Activated B cell treated with CpG ODN at 0.5 μM for 24 hours (primary cell): ENCODE data around the gene PRR11. TPM values are rescaled to one million over a fixed set of nuclear protein-coding genes. Genes with fewer than 3 reads are reported as not detected.

Experiments
- ATAC-seq: fragments of 200-7000 bp; cut with Tn5 transposase; one replicate; pipeline ENCODE4 v1.10.0; 2021; ENCODE audit warnings: low read depth, mild to moderate bottlenecking, moderate library complexity
- CTCF ChIA-PET: fragments of 350-600 bp; sonication (Branson Sonifier 250); formaldehyde crosslinking; loops from one replicate; lab custom pipeline; 2021; ENCODE audit warnings: antibody characterized with exemption; lab: Charles Lee
- POLR2A ChIA-PET: fragments of 350-600 bp; sonication (Branson Sonifier 250); formaldehyde crosslinking; loops from one replicate; lab custom pipeline; 2021; ENCODE audit warnings: antibody characterized with exemption; lab: Charles Lee
- DNase-seq: peaks from one replicate; pipeline ENCODE4 v3.0.0; 2022
- H3K27ac Mint-ChIP-seq: one replicate; pipeline ENCODE4 v1.8.0; 2020; ENCODE audit warnings: mixed read lengths
- H3K27me3 Mint-ChIP-seq: one replicate; pipeline ENCODE4 v1.8.0; 2021; ENCODE audit warnings: mixed read lengths
- H3K36me3 Mint-ChIP-seq: one replicate; pipeline ENCODE4 v1.8.0; 2021; ENCODE audit warnings: low read depth, mixed read lengths
- H3K4me1 Mint-ChIP-seq: one replicate; pipeline ENCODE4 v1.8.0; 2021; ENCODE audit warnings: mixed read lengths
- H3K4me3 Mint-ChIP-seq: one replicate; pipeline ENCODE4 v1.8.0; 2020; ENCODE audit warnings: mild to moderate bottlenecking, mixed read lengths
- H3K9me3 Mint-ChIP-seq: one replicate; pipeline ENCODE4 v1.8.0; 2020; ENCODE audit warnings: mixed read lengths
- intact Hi-C: fragments of 100-400 bp; cut with micrococcal nuclease; formaldehyde crosslinking; loops from one replicate; pipeline ENCODE4 v1.15.1; 2024
- total RNA-seq: library from RNA; stranded (reverse); gene quantifications from 2 replicates; pipeline ENCODE4 v1.2.3, GENCODE V29; 2022
- TF ChIP-seq, protein P1 (sequence below): fragments of 200-600 bp; IDR thresholded peaks from one replicate; pipeline ENCODE4 v1.8.0; 2022; ENCODE audit warnings: antibody characterized with exemption, mild to moderate bottlenecking

The PRR11 gene
- total RNA-seq, 1 donor from 2014 or later, result 4.8 TPM

DNA sequence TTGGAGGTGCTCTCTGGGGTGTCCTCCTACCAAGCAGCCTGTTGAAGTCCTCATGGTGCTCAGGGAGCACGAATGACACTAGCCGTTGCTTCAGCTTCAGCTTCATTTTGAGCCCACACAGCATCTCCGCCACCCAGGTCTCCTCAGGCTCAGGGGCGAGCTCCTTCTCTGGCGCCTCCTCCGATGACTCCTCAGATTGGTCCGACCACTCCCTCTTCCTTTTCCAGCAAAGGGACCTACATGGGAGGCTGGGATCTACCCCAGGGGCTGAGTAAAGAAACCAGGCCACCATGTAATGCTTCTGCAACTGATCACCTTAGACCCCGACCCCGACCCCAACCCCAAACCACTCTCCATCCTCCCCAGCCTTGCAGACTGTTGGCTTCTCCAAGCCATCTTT is 25.9 kb downstream of the PRR11 start:
- intact Hi-C loops, result no loop called here
- H3K4me3 Mint-ChIP-seq, result no peak overlapping the region
- H3K9me3 Mint-ChIP-seq, result no peaks in the 10 kb centered on the region
- H3K27ac Mint-ChIP-seq, result no peak overlapping the region
- no peak for DNase-seq
- ChIA-PET POLR2A (no interaction called here), CTCF (no interaction called here)
- ATAC-seq, result no peak
- TF ChIP-seq, protein P1, sequence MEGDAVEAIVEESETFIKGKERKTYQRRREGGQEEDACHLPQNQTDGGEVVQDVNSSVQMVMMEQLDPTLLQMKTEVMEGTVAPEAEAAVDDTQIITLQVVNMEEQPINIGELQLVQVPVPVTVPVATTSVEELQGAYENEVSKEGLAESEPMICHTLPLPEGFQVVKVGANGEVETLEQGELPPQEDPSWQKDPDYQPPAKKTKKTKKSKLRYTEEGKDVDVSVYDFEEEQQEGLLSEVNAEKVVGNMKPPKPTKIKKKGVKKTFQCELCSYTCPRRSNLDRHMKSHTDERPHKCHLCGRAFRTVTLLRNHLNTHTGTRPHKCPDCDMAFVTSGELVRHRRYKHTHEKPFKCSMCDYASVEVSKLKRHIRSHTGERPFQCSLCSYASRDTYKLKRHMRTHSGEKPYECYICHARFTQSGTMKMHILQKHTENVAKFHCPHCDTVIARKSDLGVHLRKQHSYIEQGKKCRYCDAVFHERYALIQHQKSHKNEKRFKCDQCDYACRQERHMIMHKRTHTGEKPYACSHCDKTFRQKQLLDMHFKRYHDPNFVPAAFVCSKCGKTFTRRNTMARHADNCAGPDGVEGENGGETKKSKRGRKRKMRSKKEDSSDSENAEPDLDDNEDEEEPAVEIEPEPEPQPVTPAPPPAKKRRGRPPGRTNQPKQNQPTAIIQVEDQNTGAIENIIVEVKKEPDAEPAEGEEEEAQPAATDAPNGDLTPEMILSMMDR, result no peak
- peaks cover 16% of the 10 kb centered on the region for H3K4me1 Mint-ChIP-seq
- H3K36me3 Mint-ChIP-seq, result no peaks in the 10 kb centered on the region
- H3K27me3 Mint-ChIP-seq, result no peaks in the 10 kb centered on the region

DNA sequence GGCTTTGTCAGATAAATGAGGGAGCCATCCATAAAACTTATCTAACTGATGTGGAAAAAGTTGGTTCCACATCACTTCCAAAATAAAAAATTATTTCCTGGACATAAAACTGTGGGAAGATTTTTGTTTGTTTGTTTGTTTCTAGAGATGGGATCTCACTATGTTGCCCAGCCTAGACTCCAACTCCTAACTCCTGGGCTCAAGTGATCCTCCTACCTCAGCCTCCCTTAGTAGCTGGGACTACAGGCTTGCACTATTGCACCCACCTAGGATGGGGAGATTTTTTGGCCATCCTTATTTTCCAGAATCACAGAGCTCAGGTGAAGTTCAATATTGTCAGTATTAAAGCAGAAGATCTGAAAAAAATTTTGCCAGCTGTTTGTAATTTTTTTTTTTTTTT is 30.5 kb downstream of the PRR11 start:
- no peaks in the 10 kb centered on the region for H3K27me3 Mint-ChIP-seq
- TF ChIP-seq, protein P1, result no peak
- DNase-seq, result no peak
- ATAC-seq, result no peak
- no peak overlapping the region for H3K4me3 Mint-ChIP-seq
- peaks cover 28% of the 10 kb centered on the region for H3K4me1 Mint-ChIP-seq
- H3K36me3 Mint-ChIP-seq, result no peaks in the 10 kb centered on the region
- ChIA-PET POLR2A (interaction anchor here (0.6 to 0.7 kb wide), 2 partner anchors 24 to 660 kb away, joined by 3 to 4 read pairs; partner anchors contain the start of gene SMG8), CTCF (no interaction called here)
- no peaks in the 10 kb centered on the region for H3K9me3 Mint-ChIP-seq
- intact Hi-C loops, result no loop called here
- H3K27ac Mint-ChIP-seq, result no peak overlapping the region

DNA sequence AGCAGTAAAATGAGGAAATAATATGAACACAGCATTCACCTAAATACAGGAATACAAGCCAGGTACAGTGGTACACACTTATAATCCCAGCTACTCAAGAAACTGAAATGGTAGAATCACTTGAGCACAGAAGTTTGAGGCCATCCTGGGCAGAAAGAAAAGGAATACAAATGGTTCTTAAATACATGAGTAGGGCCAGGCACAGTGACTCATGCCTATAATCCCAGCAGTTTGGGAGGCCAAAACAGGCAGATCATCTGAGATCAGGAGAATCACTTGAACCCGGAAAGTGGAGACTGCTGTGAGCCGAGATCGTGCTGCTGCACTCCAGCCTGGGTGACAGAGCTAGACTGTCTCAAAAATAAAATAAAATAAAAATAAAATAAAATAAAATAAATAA is 31.3 kb downstream of the PRR11 start:
- Mint-ChIP-seq H3K27me3 (no peaks in the 10 kb centered on the region), H3K9me3 (no peaks in the 10 kb centered on the region), H3K4me1 (peaks cover 28% of the 10 kb centered on the region), H3K36me3 (no peaks in the 10 kb centered on the region), H3K27ac (no peak overlapping the region), H3K4me3 (no peak overlapping the region)
- no peak for DNase-seq
- ATAC-seq, result no peak
- intact Hi-C loops, result no loop called here
- TF ChIP-seq, protein P1, result no peak
- POLR2A ChIA-PET, result no interaction called here
- CTCF ChIA-PET, result no interaction called here

DNA sequence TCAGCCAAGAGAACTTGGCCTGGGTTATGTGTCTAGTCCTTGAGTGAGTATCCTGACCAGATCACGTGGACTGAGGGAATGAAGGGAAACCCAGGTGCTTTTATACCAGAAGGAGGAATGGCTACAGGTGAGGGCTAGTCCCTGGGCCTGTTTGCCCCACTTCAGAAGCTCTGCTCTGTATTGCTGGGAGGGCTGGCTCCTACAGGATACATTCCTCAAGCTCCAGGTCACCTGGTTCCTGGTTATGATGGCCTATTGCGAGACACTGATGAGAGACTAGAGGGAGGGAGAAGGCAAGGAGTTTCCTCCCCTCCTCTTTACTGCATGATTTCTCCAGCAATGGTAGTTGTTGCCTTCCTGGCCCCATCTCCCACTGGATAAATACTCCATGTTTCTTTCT is 35.3 kb downstream of the PRR11 start:
- Mint-ChIP-seq H3K4me1 (peaks cover 18% of the 10 kb centered on the region), H3K27ac (no peak overlapping the region)
- no peak for ATAC-seq

DNA sequence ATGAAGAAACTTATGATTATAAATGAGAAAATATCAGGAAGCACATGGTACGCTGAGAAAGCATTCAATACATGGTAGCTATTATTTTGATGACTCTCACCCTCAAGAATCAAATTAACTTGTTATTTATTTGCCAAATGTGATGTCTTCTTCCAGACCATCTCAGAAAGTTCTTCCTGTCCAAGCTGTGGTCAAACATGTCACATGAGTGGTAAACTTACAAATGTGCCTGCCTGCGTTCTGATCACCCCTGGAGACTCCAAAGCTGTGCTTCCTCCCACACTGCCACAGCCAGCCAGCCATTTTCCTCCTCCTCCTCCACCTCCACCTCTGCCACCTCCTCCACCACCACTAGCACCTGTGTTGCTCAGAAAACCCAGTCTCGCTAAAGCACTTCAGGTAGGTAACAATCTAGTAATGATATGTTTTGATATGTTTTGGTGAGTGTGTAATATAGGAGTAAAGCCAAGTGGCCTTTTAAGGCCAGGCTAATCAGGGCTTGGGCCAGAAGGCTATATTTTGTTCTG is 37.9 kb downstream of the PRR11 start:
- H3K4me1 Mint-ChIP-seq, result no peaks in the 10 kb centered on the region
- intact Hi-C loops, result no loop called here
- no peaks in the 10 kb centered on the region for H3K9me3 Mint-ChIP-seq
- DNase-seq (no peak), ATAC-seq (no peak)
- TF ChIP-seq, protein P1, result no peak
- H3K4me3 Mint-ChIP-seq, result no peak overlapping the region
- no peaks in the 10 kb centered on the region for H3K27me3 Mint-ChIP-seq
- POLR2A ChIA-PET, result no interaction called here
- no peaks in the 10 kb centered on the region for H3K36me3 Mint-ChIP-seq
- no peak overlapping the region for H3K27ac Mint-ChIP-seq
- CTCF ChIA-PET, result no interaction called here

More for the DNA sequence above, 35.3 kb downstream of the PRR11 start:
- no peak for DNase-seq
- TF ChIP-seq, protein P1, result no peak
- no peaks in the 10 kb centered on the region for H3K36me3 Mint-ChIP-seq
- ChIA-PET CTCF (no interaction called here), POLR2A (no interaction called here)
- intact Hi-C loops, result no loop called here
- H3K9me3 Mint-ChIP-seq, result no peaks in the 10 kb centered on the region
- H3K27me3 Mint-ChIP-seq, result no peaks in the 10 kb centered on the region
- H3K4me3 Mint-ChIP-seq, result no peak overlapping the region
